ENCODE data around the gene NAA80. TPM values are rescaled to one million over a fixed set of nuclear protein-coding genes. Genes with fewer than 3 reads are reported as not detected.

NAA80 gene
- total and polyA plus RNA-seq, 2 of the 8 experiments (the other 6 are each of a cell fraction or from before 2014, with no cell fraction given): 11.3 to 16.7 TPM

DNA sequence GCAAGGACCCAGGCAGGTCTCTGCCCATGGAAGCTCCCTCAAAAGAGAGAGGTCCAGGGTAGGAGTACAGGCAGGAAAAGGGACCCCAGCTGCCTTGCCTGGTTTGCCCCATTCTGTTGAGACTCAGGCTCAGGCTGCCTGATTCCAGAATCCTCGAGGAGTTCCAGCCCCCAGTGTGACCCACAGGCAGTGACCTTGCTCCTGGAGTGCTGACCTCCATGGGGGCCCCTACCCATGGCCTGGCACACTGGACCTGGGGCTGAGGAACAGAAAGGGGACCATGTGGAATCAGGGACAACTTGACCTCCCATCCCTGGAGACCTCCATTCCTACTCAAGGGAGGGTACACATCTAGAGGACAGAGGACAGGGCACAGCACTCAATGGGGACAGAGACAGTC lies 33.6 kb downstream of the NAA80 start:
- H3K79me2 ChIP-seq (ENCODE audit: control insufficient read depth in 1 of 2, insufficient read depth in 2 of 2, low read length in 2 of 2): no peaks in the 10 kb centered on the region
- DNase-seq (ENCODE audit: low read depth in 1 of 2, low spot score in 2 of 2) (no peak), FAIRE-seq (no peak)
- peak overlapping the region; percentile 86; the same call in 1 of the 2 replicates for H3K18ac ChIP-seq (ENCODE audit: extremely low read depth, low read length)
- no peaks in the 10 kb centered on the region for H3K36me3 ChIP-seq (ENCODE audit: control insufficient read depth in 2 of 4, insufficient read depth in 4 of 4, low read length in 3 of 4)
- CTCF ChIA-PET (ENCODE audit: partially characterized antibody): interaction anchor here (0.9 to 53.5 kb wide), 9 partner anchors 8 to 96 kb away, joined by 3 to 2149 read pairs (median 25); partner anchors contain the start of genes GNAI2, GNAT1, HYAL2 and LSMEM2
- peak overlapping the region; percentile 49 for H3K4ac ChIP-seq (replicated peaks; ENCODE audit: insufficient read length, low read depth, low read length)
- H2AK5ac ChIP-seq (ENCODE audit: low read depth, low read length): peak overlapping the region; percentile 29; the same call in 1 of the 2 replicates
- H4K5ac ChIP-seq (ENCODE audit: insufficient read length, low read depth, low read length): peak overlapping the region; percentile 74
- peak overlapping the region; percentile 86 for H2BK5ac ChIP-seq (ENCODE audit: low read depth, low read length)
- H3K14ac ChIP-seq (ENCODE audit: insufficient read length): no peak overlapping the region
- no peak overlapping the region for H2BK120ac ChIP-seq (replicated peaks; ENCODE audit: low read depth, low read length)
- peak overlapping the region; percentile 71 for H3K27ac ChIP-seq (ENCODE audit: low read depth, low read length)
- H2BK15ac ChIP-seq (ENCODE audit: low read length): peak overlapping the region; percentile 95; the same call in 1 of the 2 replicates
- no peak overlapping the region for H3K9ac ChIP-seq (replicated peaks in 1 of 4; ENCODE audit: extremely low read depth in 1 of 4, low read depth in 3 of 4, low read length in 3 of 4)
- no peaks in the 10 kb centered on the region; a peak in 2 of 7 replicates for H3K27me3 ChIP-seq (replicated peaks in 1 of 4; ENCODE audit: control insufficient read depth in 3 of 4, extremely low read depth in 1 of 4, insufficient read depth in 3 of 4, low read length in 3 of 4)
- no peaks in the 10 kb centered on the region for H3K79me1 ChIP-seq (ENCODE audit: low read depth, low read length)
- peaks cover 0 to 55% (median 42%) of the 10 kb centered on the region in 4 experiments; a peak in 6 of 7 replicates for H3K4me1 ChIP-seq (replicated peaks in 1 of 4; ENCODE audit: control insufficient read depth in 3 of 4, insufficient read depth in 4 of 4, low read length in 3 of 4)
- H3K9me3 ChIP-seq (ENCODE audit: insufficient read depth in 2 of 2, low read depth in 1 of 2, low read length in 1 of 2): no peaks in the 10 kb centered on the region
- H3K4me3 ChIP-seq (ENCODE audit: extremely low read depth in 1 of 4, insufficient read depth in 2 of 4, low read depth in 3 of 4, low read length in 4 of 4): no peak overlapping the region
- peaks cover 4% of the 10 kb centered on the region; the same call in 1 of the 2 replicates for H3K23me2 ChIP-seq (ENCODE audit: low read depth, low read length)
- peak overlapping the region; percentile 38 for H4K91ac ChIP-seq (replicated peaks; ENCODE audit: insufficient read length, low read length)
- 93% methylated on average over 1 of the region's 1 CpG; no CpG with 5 or more reads in 1 of the 2 experiments for WGBS, 2 experiments (ENCODE audit: extremely low coverage in 1 of 2, insufficient coverage in 1 of 2, insufficient read length in 1 of 2, insufficient replicate concordance in 2 of 2, low coverage in 1 of 2, low lambda C conversion rate in 2 of 2, missing lambda C conversion rate in 1 of 2)
- H4K8ac ChIP-seq (ENCODE audit: extremely low read depth, insufficient read depth, low read length): peak overlapping the region; percentile 82
- peak overlapping the region; percentile 91 for H2BK12ac ChIP-seq (ENCODE audit: low read depth, low read length)
- no peak overlapping the region for H2AFZ ChIP-seq (ENCODE audit: low read length)
- H3K23ac ChIP-seq (ENCODE audit: insufficient read length): no peak overlapping the region
- peak overlapping the region; percentile 95; the same call in 1 of the 2 replicates for H2BK20ac ChIP-seq (ENCODE audit: low read length)
- no peak overlapping the region for H3K56ac ChIP-seq (replicated peaks; ENCODE audit: insufficient read length, low read depth, low read length)
- peak overlapping the region; percentile 46 to 58; a peak in 2 of 4 replicates for H3K4me2 ChIP-seq (ENCODE audit: insufficient read depth in 1 of 2, low read depth in 2 of 2, low read length in 2 of 2)
- peaks cover 0 to 1% of the 10 kb centered on the region in 2 experiments for H4K20me1 ChIP-seq (replicated peaks in 1 of 2; ENCODE audit: control insufficient read depth in 1 of 2, insufficient read depth in 2 of 2, low read length in 2 of 2)
- POLR2A ChIA-PET (ENCODE audit: partially characterized antibody): interaction anchor here (0.6 to 3.5 kb wide), 10 partner anchors 10 to 72 kb away, joined by 3 to 19 read pairs (median 4); partner anchors contain the start of genes GNAI2, HYAL3, LSMEM2 and NAA80
- TF ChIP-seq, protein P1, sequence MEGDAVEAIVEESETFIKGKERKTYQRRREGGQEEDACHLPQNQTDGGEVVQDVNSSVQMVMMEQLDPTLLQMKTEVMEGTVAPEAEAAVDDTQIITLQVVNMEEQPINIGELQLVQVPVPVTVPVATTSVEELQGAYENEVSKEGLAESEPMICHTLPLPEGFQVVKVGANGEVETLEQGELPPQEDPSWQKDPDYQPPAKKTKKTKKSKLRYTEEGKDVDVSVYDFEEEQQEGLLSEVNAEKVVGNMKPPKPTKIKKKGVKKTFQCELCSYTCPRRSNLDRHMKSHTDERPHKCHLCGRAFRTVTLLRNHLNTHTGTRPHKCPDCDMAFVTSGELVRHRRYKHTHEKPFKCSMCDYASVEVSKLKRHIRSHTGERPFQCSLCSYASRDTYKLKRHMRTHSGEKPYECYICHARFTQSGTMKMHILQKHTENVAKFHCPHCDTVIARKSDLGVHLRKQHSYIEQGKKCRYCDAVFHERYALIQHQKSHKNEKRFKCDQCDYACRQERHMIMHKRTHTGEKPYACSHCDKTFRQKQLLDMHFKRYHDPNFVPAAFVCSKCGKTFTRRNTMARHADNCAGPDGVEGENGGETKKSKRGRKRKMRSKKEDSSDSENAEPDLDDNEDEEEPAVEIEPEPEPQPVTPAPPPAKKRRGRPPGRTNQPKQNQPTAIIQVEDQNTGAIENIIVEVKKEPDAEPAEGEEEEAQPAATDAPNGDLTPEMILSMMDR (IDR thresholded peaks at IDR 0.05; ENCODE audit: control extremely low read depth in 1 of 3, insufficient read depth in 1 of 3, low read depth in 1 of 3, low read length in 3 of 3): no peak
- TF ChIP-seq RXRA (IDR thresholded peaks at IDR 0.05; ENCODE audit: insufficient read depth, low read depth, low read length) (no peak), HDAC2 (IDR thresholded peaks at IDR 0.05; ENCODE audit: borderline replicate concordance in 1 of 2, low read depth in 2 of 2, low read length in 2 of 2) (no peak), ASH2L (IDR thresholded peaks at IDR 0.05; ENCODE audit: low read length) (no peak), CBX8 (IDR thresholded peaks at IDR 0.05; ENCODE audit: borderline replicate concordance, low read depth, low read length) (no peak), JUND (IDR thresholded peaks at IDR 0.05; ENCODE audit: low read length) (no peak), FOSL1 (IDR thresholded peaks at IDR 0.05; ENCODE audit: insufficient read depth, low read depth, low read length) (no peak), CTBP2 (IDR thresholded peaks at IDR 0.05; ENCODE audit: borderline replicate concordance, insufficient read depth, insufficient read length, low read length) (no peak), POU5F1 (IDR thresholded peaks at IDR 0.05; ENCODE audit: low read depth, low read length) (no peak), SP1 (IDR thresholded peaks at IDR 0.05; ENCODE audit: low read depth, low read length) (no peak)

All from H1 (cell line).